ENCODE results near the gene HSPA4.
"Not testable (repeated sequence)": the region's sequence is repeated elsewhere in the genome, so short reads cannot be mapped to it uniquely, and the experiment has no call there.

HSPA4 gene

GRCh38 chr5:133051542-133052316 lies at the start of gene HSPA4:
HSPA4 (plus strand) TSS chr5:133052013; CDS start chr5:133052251, 238 bp downstream.
- Mint-ChIP-seq H3K36me3 (peaks cover 7% of the 10 kb centered on the region), H3K9me3 (no peaks in the 10 kb centered on the region), H3K4me1 (peaks cover 45% of the 10 kb centered on the region), H3K27me3 (no peaks in the 10 kb centered on the region), H3K4me3 (peak within 1 kb of the TSS; percentile 94), H3K27ac (peak within 1 kb of the TSS; percentile 100)
- DNase-seq = peak; percentile 98
- CTCF ChIA-PET = interaction anchor here (1.1 kb wide), 2 partner anchors 25 to 168 kb away, joined by 3 to 5 read pairs; no protein-coding TSS in a partner anchor

- DNase-seq = no peak
- Mint-ChIP-seq H3K4me1 (no peaks in the 10 kb centered on the region), H3K27ac (no peak overlapping the region), H3K9me3 (no peaks in the 10 kb centered on the region), H3K36me3 (peaks cover 14% of the 10 kb centered on the region), H3K4me3 (no peak overlapping the region), H3K27me3 (no peaks in the 10 kb centered on the region)
- CTCF ChIA-PET = no interaction called here
Measured at GRCh38 chr5:133006653-133007052, 45.2 kb upstream of the HSPA4 start.

- H3K9me3 Mint-ChIP-seq, H3K27me3 Mint-ChIP-seq, H3K4me1 Mint-ChIP-seq, H3K27ac Mint-ChIP-seq, H3K4me3 Mint-ChIP-seq, DNase-seq, CTCF ChIA-PET: not testable (repeated sequence)
- peaks cover 11% of the 10 kb centered on the region for H3K36me3 Mint-ChIP-seq
Measured at GRCh38 chr5:133008455-133008854, 43.4 kb upstream of the HSPA4 start.

GRCh38 chr5:133015466-133015865 lies 36.3 kb upstream of the HSPA4 start:
- no peak for DNase-seq
- CTCF ChIA-PET = no interaction called here
- H3K36me3 Mint-ChIP-seq = peaks cover 26% of the 10 kb centered on the region
- H3K4me3 Mint-ChIP-seq = no peak overlapping the region
- no peaks in the 10 kb centered on the region for H3K4me1 Mint-ChIP-seq
- H3K27me3 Mint-ChIP-seq = no peaks in the 10 kb centered on the region
- no peak overlapping the region for H3K27ac Mint-ChIP-seq
- no peaks in the 10 kb centered on the region for H3K9me3 Mint-ChIP-seq

GRCh38 chr5:133017964-133018363 lies 33.8 kb upstream of the HSPA4 start:
- no peak for DNase-seq
- CTCF ChIA-PET = interaction anchor here (0.6 to 1.2 kb wide), 2 partner anchors 9 to 45 kb away, joined by 3 to 4 read pairs; no protein-coding TSS in a partner anchor

GRCh38 chr5:133019471-133019870 lies 32.3 kb upstream of the HSPA4 start:
- CTCF ChIA-PET, H3K27me3 Mint-ChIP-seq: not testable (repeated sequence)

More at GRCh38 chr5:133017964-133018363, 33.8 kb upstream of the HSPA4 start:
- Mint-ChIP-seq H3K4me1 (no peaks in the 10 kb centered on the region), H3K27me3 (no peaks in the 10 kb centered on the region), H3K9me3 (no peaks in the 10 kb centered on the region), H3K27ac (no peak overlapping the region), H3K36me3 (peaks cover 25% of the 10 kb centered on the region), H3K4me3 (no peak overlapping the region)

GRCh38 chr5:133025804-133026663 lies 25.8 kb upstream of the HSPA4 start, which contains the start of gene ZCCHC10:
ZCCHC10 (minus strand) TSS chr5:133026549; CDS start chr5:133026537, 12 bp downstream.
- peaks cover 20% of the 10 kb centered on the region for H3K4me1 Mint-ChIP-seq
- H3K27me3 Mint-ChIP-seq = peaks cover 19% of the 10 kb centered on the region
- peak; percentile 95 for DNase-seq
- CTCF ChIA-PET = interaction anchor here (0.6 kb wide), 1 partner anchor 50 kb away, joined by 3 read pairs; no protein-coding TSS in a partner anchor
- no peaks in the 10 kb centered on the region for H3K9me3 Mint-ChIP-seq
- peak within 1 kb of the TSS; percentile 86 for H3K4me3 Mint-ChIP-seq
- H3K27ac Mint-ChIP-seq = peak within 1 kb of the TSS; percentile 87
- peaks cover 14% of the 10 kb centered on the region for H3K36me3 Mint-ChIP-seq

More at GRCh38 chr5:133019471-133019870, 32.3 kb upstream of the HSPA4 start:
- H3K4me3 Mint-ChIP-seq, H3K4me1 Mint-ChIP-seq, H3K9me3 Mint-ChIP-seq, DNase-seq, H3K27ac Mint-ChIP-seq: not testable (repeated sequence)
- peaks cover 32% of the 10 kb centered on the region for H3K36me3 Mint-ChIP-seq

GRCh38 chr5:133026664-133027153 lies 25.1 kb upstream of the HSPA4 start:
- CTCF ChIA-PET = interaction anchor here (0.9 to 1.2 kb wide), 2 partner anchors 9 to 26 kb away, joined by 3 to 5 read pairs; partner anchors contain the start of gene HSPA4
- no peaks in the 10 kb centered on the region for H3K9me3 Mint-ChIP-seq
- DNase-seq = no peak
- H3K27me3 Mint-ChIP-seq = peaks cover 19% of the 10 kb centered on the region
- H3K4me1 Mint-ChIP-seq = peaks cover 20% of the 10 kb centered on the region
- H3K36me3 Mint-ChIP-seq = peaks cover 13% of the 10 kb centered on the region
- peak overlapping the region; percentile 86 for H3K4me3 Mint-ChIP-seq
- H3K27ac Mint-ChIP-seq = peak overlapping the region; percentile 45

GRCh38 chr5:133029416-133029815 lies 22.4 kb upstream of the HSPA4 start:
- H3K27me3 Mint-ChIP-seq = peaks cover 22% of the 10 kb centered on the region
- CTCF ChIA-PET = no interaction called here
- no peak overlapping the region for H3K4me3 Mint-ChIP-seq
- H3K9me3 Mint-ChIP-seq = no peaks in the 10 kb centered on the region
- no peak for DNase-seq
- no peak overlapping the region for H3K27ac Mint-ChIP-seq
- H3K36me3 Mint-ChIP-seq = peaks cover 4% of the 10 kb centered on the region
- H3K4me1 Mint-ChIP-seq = peaks cover 17% of the 10 kb centered on the region

- Mint-ChIP-seq H3K4me1 (peaks cover 10% of the 10 kb centered on the region), H3K9me3 (no peaks in the 10 kb centered on the region), H3K27ac (no peak overlapping the region), H3K36me3 (peaks cover 2% of the 10 kb centered on the region), H3K4me3 (no peak overlapping the region), H3K27me3 (peaks cover 29% of the 10 kb centered on the region)
- CTCF ChIA-PET = interaction anchor here (0.6 kb wide), 1 partner anchor 53 kb away, joined by 3 read pairs; no protein-coding TSS in a partner anchor
- DNase-seq = no peak
Measured at GRCh38 chr5:133030343-133031005, 21.3 kb upstream of the HSPA4 start.

GRCh38 chr5:133032852-133033742 lies 18.7 kb upstream of the HSPA4 start:
- CTCF ChIA-PET = no interaction called here
- Mint-ChIP-seq H3K36me3 (no peaks in the 10 kb centered on the region), H3K4me1 (peaks cover 4% of the 10 kb centered on the region), H3K27ac (no peak overlapping the region), H3K4me3 (no peak overlapping the region), H3K27me3 (peaks cover 37% of the 10 kb centered on the region), H3K9me3 (no peaks in the 10 kb centered on the region)
- no peak for DNase-seq

- H3K27me3 Mint-ChIP-seq = peaks cover 34% of the 10 kb centered on the region
- H3K36me3 Mint-ChIP-seq = no peaks in the 10 kb centered on the region
- CTCF ChIA-PET = no interaction called here
- DNase-seq = no peak
- no peak overlapping the region for H3K4me3 Mint-ChIP-seq
- no peak overlapping the region for H3K27ac Mint-ChIP-seq
- no peaks in the 10 kb centered on the region for H3K9me3 Mint-ChIP-seq
- peaks cover 4% of the 10 kb centered on the region for H3K4me1 Mint-ChIP-seq
Measured at GRCh38 chr5:133034064-133034463, 17.7 kb upstream of the HSPA4 start.

GRCh38 chr5:133035224-133035623 lies 16.6 kb upstream of the HSPA4 start:
- H3K4me3 Mint-ChIP-seq = no peak overlapping the region
- peaks cover 4% of the 10 kb centered on the region for H3K4me1 Mint-ChIP-seq
- CTCF ChIA-PET = no interaction called here

More at GRCh38 chr5:133035224-133035623, 16.6 kb upstream of the HSPA4 start:
- Mint-ChIP-seq H3K27me3 (peaks cover 22% of the 10 kb centered on the region), H3K36me3 (no peaks in the 10 kb centered on the region), H3K27ac (no peak overlapping the region), H3K9me3 (no peaks in the 10 kb centered on the region)
- DNase-seq = no peak
